ENCODE measurements around the gene EIF5AL1.

- TF ChIP-seq CTCF (IDR thresholded peaks at IDR 0.05; ENCODE audit: low read depth, low read length) (no peak), POLR2A (IDR thresholded peaks at IDR 0.05; ENCODE audit: extremely low read depth, insufficient read length) (no peak), MYC (IDR thresholded peaks at IDR 0.05; ENCODE audit: low read depth, low read length) (no peak)
Observed at GRCh38 chr10:79488870-79489269, 23.5 kb upstream of the EIF5AL1 start.
